Measurements from ENCODE around the gene MYO10.

DNA sequence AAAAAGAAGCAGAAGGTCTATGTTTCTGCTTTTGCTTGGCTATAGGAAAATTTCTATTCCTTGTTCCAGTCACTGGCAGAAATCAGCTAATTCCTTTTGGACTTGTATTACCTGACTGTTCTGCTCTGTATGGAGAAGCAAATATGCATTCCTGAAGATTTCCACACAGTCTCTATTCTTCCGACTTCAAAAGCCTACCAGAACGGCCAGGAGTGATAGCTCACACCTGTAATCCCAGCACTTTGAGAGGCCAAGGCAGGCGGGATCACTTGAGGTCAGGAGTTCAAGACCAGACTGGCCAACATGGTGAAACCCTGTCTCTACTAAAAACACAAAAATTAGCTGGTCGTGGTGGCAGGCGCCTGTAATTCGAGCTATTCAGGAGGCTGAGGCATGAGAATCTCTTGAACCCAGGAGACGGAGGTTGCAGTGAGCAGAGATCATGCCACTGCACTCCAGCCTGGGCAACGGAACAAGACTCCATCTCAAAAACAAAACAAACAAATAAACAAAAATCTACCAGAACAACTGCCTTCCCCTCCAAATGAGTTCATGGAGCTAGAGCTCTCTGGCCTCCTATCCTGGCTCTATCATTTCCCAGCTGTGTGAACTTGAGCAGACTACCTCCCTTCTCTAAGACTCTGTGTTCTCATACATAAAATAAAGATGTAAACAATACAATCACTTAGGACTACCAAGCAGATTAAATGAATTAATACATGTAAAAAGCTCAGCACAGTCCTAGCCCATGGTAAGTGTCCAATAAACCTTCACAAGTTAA is 17.0 kb downstream of the MYO10 start:
- TF ChIP-seq, protein P1, sequence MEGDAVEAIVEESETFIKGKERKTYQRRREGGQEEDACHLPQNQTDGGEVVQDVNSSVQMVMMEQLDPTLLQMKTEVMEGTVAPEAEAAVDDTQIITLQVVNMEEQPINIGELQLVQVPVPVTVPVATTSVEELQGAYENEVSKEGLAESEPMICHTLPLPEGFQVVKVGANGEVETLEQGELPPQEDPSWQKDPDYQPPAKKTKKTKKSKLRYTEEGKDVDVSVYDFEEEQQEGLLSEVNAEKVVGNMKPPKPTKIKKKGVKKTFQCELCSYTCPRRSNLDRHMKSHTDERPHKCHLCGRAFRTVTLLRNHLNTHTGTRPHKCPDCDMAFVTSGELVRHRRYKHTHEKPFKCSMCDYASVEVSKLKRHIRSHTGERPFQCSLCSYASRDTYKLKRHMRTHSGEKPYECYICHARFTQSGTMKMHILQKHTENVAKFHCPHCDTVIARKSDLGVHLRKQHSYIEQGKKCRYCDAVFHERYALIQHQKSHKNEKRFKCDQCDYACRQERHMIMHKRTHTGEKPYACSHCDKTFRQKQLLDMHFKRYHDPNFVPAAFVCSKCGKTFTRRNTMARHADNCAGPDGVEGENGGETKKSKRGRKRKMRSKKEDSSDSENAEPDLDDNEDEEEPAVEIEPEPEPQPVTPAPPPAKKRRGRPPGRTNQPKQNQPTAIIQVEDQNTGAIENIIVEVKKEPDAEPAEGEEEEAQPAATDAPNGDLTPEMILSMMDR (IDR thresholded peaks at IDR 0.05; ENCODE audit: poor library complexity): no peak
- no peak for TF ChIP-seq EZH2phosphoT487 (IDR thresholded peaks at IDR 0.05; ENCODE audit: low read depth, severe bottlenecking, unreplicated experiment)
- no peak for TF ChIP-seq EZH2 (IDR thresholded peaks at IDR 0.05; ENCODE audit: borderline replicate concordance)
